ENCODE results near the gene FDX2.

Gene FDX2

DNA sequence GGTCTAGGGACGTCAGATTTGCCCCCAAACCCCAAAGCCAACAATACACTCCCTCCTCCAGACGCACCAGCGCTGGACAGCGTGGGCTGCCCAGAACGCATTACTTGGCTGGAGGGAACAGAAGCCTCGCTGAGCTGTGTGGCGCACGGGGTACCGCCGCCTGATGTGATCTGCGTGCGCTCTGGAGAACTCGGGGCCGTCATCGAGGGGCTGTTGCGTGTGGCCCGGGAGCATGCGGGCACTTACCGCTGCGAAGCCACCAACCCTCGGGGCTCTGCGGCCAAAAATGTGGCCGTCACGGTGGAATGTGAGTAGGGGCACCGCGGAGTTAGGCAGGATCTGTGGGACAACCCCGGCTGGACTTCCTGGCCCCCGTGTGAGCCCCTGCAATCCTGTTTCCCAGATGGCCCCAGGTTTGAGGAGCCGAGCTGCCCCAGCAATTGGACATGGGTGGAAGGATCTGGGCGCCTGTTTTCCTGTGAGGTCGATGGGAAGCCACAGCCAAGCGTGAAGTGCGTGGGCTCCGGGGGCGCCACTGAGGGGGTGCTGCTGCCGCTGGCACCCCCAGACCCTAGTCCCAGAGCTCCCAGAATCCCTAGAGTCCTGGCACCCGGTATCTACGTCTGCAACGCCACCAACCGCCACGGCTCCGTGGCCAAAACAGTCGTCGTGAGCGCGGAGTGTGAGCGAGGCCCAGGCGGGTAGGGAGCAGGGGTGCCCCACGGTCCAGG is 22.0 kb downstream of the FDX2 start:
- no peak overlapping the region for H3K4ac ChIP-seq (ENCODE audit: low read depth, low read length)
- H3K79me1 ChIP-seq (ENCODE audit: low read length) = no peaks in the 10 kb centered on the region
- H2BK5ac ChIP-seq (ENCODE audit: low read depth, low read length, poor library complexity) = no peak overlapping the region
- H2BK12ac ChIP-seq (ENCODE audit: low read length) = no peak overlapping the region
- no peak overlapping the region for H2BK120ac ChIP-seq (ENCODE audit: insufficient read depth, low read length, poor library complexity)
- DNase-seq = no peak
- H3K4me3 ChIP-seq (ENCODE audit: low read depth, low read length) = no peak overlapping the region
- no peaks in the 10 kb centered on the region for H3K36me3 ChIP-seq (ENCODE audit: control insufficient read depth in 1 of 2, insufficient read depth in 2 of 2, low read length in 2 of 2)
- H3K4me2 ChIP-seq (ENCODE audit: low read length) = no peak overlapping the region
- H3K9ac ChIP-seq (ENCODE audit: low read length) = no peak overlapping the region
- H4K8ac ChIP-seq (ENCODE audit: low read depth, low read length) = no peak overlapping the region
- no peak overlapping the region for H4K12ac ChIP-seq (ENCODE audit: low read depth, low read length)
- H3K27ac ChIP-seq (ENCODE audit: low read depth, low read length) = no peak overlapping the region
- WGBS (ENCODE audit: extremely low coverage, insufficient coverage, insufficient read length) = no CpG with 5 or more reads among the region's 49 CpGs
- peaks cover 80% of the 10 kb centered on the region for H3K27me3 ChIP-seq (ENCODE audit: insufficient read depth, low read length)
- H4K91ac ChIP-seq (ENCODE audit: low read depth, low read length) = no peak overlapping the region
- H3K4me1 ChIP-seq (ENCODE audit: control insufficient read depth in 1 of 2, insufficient read depth in 2 of 2, low read length in 2 of 2) = peaks cover 15 to 36% of the 10 kb centered on the region in 2 experiments
- no peak overlapping the region for H3K14ac ChIP-seq (ENCODE audit: low read length)
- H3K23ac ChIP-seq (ENCODE audit: low read length) = no peak overlapping the region
- H2AFZ ChIP-seq (ENCODE audit: insufficient read depth, low read length, poor library complexity) = no peak overlapping the region
- H3K79me2 ChIP-seq (ENCODE audit: control insufficient read depth, insufficient read depth, low read length, poor library complexity) = no peaks in the 10 kb centered on the region
- H3K9me3 ChIP-seq (ENCODE audit: insufficient read depth, low read depth, low read length) = peaks cover 46% of the 10 kb centered on the region
- no peak overlapping the region for H2AK5ac ChIP-seq (ENCODE audit: low read length)
- H3K18ac ChIP-seq (ENCODE audit: low read length) = no peak overlapping the region

DNA sequence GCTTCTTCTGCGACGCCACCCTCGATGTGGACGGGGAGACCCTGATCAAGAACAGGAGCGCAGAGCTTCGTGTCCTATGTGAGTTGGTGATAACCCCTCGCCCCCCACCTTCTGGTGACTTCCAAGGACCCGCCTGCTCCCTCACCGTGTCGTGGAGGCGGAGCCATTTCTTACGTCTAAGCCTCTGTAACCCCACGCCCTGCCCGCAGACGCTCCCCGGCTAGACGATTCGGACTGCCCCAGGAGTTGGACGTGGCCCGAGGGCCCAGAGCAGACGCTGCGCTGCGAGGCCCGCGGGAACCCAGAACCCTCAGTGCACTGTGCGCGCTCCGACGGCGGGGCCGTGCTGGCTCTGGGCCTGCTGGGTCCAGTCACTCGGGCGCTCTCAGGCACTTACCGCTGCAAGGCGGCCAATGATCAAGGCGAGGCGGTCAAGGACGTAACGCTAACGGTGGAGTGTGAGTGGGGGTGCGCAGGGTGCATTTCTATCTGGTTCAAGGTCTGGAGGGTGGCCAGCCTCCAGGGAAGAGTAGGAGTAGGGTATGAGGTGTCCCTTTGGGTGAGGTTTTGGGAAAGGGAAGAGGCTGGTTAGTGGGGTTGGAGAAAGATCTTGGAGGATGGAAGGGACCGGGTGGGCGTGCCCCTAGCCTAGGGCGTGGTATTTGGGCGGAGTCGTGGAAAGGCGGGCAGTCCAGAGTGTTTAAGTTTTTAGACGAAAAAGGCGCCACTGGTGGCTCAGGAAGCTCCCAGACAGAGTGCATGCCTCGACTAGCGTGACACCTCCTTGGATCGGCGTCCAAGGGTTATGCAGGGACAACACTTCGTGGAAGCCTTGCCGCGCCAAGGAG is 22.8 kb downstream of the FDX2 start:
- Histone ChIP-seq H4K8ac (ENCODE audit: low read depth, low read length) (no peak overlapping the region), H2BK5ac (ENCODE audit: low read depth, low read length, poor library complexity) (no peak overlapping the region), H3K27ac (ENCODE audit: low read depth, low read length) (no peak overlapping the region), H3K79me2 (ENCODE audit: control insufficient read depth, insufficient read depth, low read length, poor library complexity) (no peaks in the 10 kb centered on the region), H3K14ac (ENCODE audit: low read length) (no peak overlapping the region), H2AFZ (ENCODE audit: insufficient read depth, low read length, poor library complexity) (no peak overlapping the region), H3K27me3 (ENCODE audit: insufficient read depth, low read length) (peaks cover 87% of the 10 kb centered on the region), H2BK120ac (ENCODE audit: insufficient read depth, low read length, poor library complexity) (no peak overlapping the region), H2BK12ac (ENCODE audit: low read length) (no peak overlapping the region), H3K79me1 (ENCODE audit: low read length) (no peaks in the 10 kb centered on the region), H3K4me1 (ENCODE audit: control insufficient read depth in 1 of 2, insufficient read depth in 2 of 2, low read length in 2 of 2) (peaks cover 16 to 38% of the 10 kb centered on the region in 2 experiments), H3K4me2 (ENCODE audit: low read length) (peak overlapping the region; percentile 17), H3K9me3 (ENCODE audit: insufficient read depth, low read depth, low read length) (peaks cover 47% of the 10 kb centered on the region), H3K4me3 (ENCODE audit: low read depth, low read length) (peak overlapping the region; percentile 1), H2AK5ac (ENCODE audit: low read length) (no peak overlapping the region), H3K23ac (ENCODE audit: low read length) (no peak overlapping the region), H3K36me3 (ENCODE audit: control insufficient read depth in 1 of 2, insufficient read depth in 2 of 2, low read length in 2 of 2) (no peaks in the 10 kb centered on the region), H3K4ac (ENCODE audit: low read depth, low read length) (no peak overlapping the region), H4K12ac (ENCODE audit: low read depth, low read length) (no peak overlapping the region), H3K9ac (ENCODE audit: low read length) (no peak overlapping the region), H3K18ac (ENCODE audit: low read length) (no peak overlapping the region), H4K91ac (ENCODE audit: low read depth, low read length) (no peak overlapping the region)
- no CpG with 5 or more reads among the region's 56 CpGs for WGBS (ENCODE audit: extremely low coverage, insufficient coverage, insufficient read length)
- peak in 1 of 2 donors; percentile 24 for DNase-seq

DNA sequence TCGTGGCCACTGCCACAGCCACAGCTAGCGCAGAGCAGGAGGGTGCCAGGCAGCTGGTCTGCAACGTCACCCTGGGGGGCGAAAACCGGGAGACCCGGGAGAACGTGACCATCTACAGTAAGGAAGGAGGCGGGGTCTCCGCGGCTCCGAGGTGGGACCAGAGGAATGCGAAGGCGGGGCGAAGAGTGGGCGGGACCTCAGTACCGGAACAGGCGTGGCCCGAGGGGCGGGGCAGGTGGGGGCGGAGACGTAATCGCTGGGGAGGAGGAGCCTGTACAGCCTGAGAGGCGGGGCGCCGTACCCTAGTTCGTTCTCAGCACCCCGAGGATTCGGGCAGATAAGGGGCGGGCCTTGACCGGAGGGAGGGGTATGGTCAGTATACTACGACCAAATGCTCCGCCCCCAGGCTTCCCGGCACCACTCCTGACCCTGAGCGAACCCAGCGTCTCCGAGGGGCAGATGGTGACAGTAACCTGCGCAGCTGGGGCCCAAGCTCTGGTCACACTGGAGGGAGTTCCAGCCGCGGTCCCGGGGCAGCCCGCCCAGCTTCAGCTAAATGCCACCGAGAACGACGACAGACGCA is 23.5 kb downstream of the FDX2 start:
- no peak overlapping the region for H4K12ac ChIP-seq (ENCODE audit: low read depth, low read length)
- no peaks in the 10 kb centered on the region for H3K79me2 ChIP-seq (ENCODE audit: control insufficient read depth, insufficient read depth, low read length, poor library complexity)
- no peaks in the 10 kb centered on the region for H3K36me3 ChIP-seq (ENCODE audit: control insufficient read depth in 1 of 2, insufficient read depth in 2 of 2, low read length in 2 of 2)
- H2AFZ ChIP-seq (ENCODE audit: insufficient read depth, low read length, poor library complexity) = no peak overlapping the region
- no peak overlapping the region for H3K27ac ChIP-seq (ENCODE audit: low read depth, low read length)
- H2BK12ac ChIP-seq (ENCODE audit: low read length) = no peak overlapping the region
- H3K14ac ChIP-seq (ENCODE audit: low read length) = no peak overlapping the region
- no peak overlapping the region for H3K9ac ChIP-seq (ENCODE audit: low read length)
- no peak overlapping the region for H4K91ac ChIP-seq (ENCODE audit: low read depth, low read length)
- no peak overlapping the region for H2AK5ac ChIP-seq (ENCODE audit: low read length)
- H3K4me3 ChIP-seq (ENCODE audit: low read depth, low read length) = no peak overlapping the region
- H3K4me2 ChIP-seq (ENCODE audit: low read length) = peak overlapping the region; percentile 17
- peaks cover 94% of the 10 kb centered on the region for H3K27me3 ChIP-seq (ENCODE audit: insufficient read depth, low read length)
- peak in 1 of 2 donors; percentile 68 for DNase-seq
- H2BK120ac ChIP-seq (ENCODE audit: insufficient read depth, low read length, poor library complexity) = no peak overlapping the region
- no peak overlapping the region for H2BK5ac ChIP-seq (ENCODE audit: low read depth, low read length, poor library complexity)
- no CpG with 5 or more reads among the region's 45 CpGs for WGBS (ENCODE audit: extremely low coverage, insufficient coverage, insufficient read length)
- no peak overlapping the region for H4K8ac ChIP-seq (ENCODE audit: low read depth, low read length)
- peaks cover 16 to 38% of the 10 kb centered on the region in 2 experiments for H3K4me1 ChIP-seq (ENCODE audit: control insufficient read depth in 1 of 2, insufficient read depth in 2 of 2, low read length in 2 of 2)
- H3K4ac ChIP-seq (ENCODE audit: low read depth, low read length) = no peak overlapping the region
- no peak overlapping the region for H3K23ac ChIP-seq (ENCODE audit: low read length)
- peaks cover 54% of the 10 kb centered on the region for H3K9me3 ChIP-seq (ENCODE audit: insufficient read depth, low read depth, low read length)
- no peaks in the 10 kb centered on the region for H3K79me1 ChIP-seq (ENCODE audit: low read length)
- H3K18ac ChIP-seq (ENCODE audit: low read length) = no peak overlapping the region

DNA sequence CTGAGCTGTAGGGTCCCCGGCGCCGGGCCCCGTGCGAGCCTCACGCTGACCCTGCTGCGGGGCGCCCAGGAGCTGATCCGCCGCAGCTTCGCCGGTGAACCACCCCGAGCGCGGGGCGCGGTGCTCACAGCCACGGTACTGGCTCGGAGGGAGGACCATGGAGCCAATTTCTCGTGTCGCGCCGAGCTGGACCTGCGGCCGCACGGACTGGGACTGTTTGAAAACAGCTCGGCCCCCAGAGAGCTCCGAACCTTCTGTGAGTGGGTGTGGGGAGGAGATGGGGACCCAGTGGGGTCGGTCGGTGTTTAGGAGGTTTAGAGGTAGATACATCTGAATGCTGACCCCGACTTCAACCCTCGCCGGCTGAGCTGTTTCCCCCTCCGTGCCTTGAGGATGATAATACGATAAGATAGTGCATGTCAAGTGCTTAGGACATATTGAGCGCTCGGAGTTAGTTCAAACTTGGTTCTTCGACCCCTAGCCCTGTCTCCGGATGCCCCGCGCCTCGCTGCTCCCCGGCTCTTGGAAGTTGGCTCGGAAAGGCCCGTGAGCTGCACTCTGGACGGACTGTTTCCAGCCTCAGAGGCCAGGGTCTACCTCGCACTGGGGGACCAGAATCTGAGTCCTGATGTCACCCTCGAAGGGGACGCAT is 24.1 kb downstream of the FDX2 start:
- no peaks in the 10 kb centered on the region for H3K79me2 ChIP-seq (ENCODE audit: control insufficient read depth, insufficient read depth, low read length, poor library complexity)
- H3K27me3 ChIP-seq (ENCODE audit: insufficient read depth, low read length) = peaks cover 97% of the 10 kb centered on the region
- H2BK5ac ChIP-seq (ENCODE audit: low read depth, low read length, poor library complexity) = no peak overlapping the region
- H3K23ac ChIP-seq (ENCODE audit: low read length) = no peak overlapping the region
- H3K9ac ChIP-seq (ENCODE audit: low read length) = no peak overlapping the region
- H3K14ac ChIP-seq (ENCODE audit: low read length) = no peak overlapping the region
- H3K36me3 ChIP-seq (ENCODE audit: control insufficient read depth in 1 of 2, insufficient read depth in 2 of 2, low read length in 2 of 2) = no peaks in the 10 kb centered on the region
- peaks cover 55% of the 10 kb centered on the region for H3K9me3 ChIP-seq (ENCODE audit: insufficient read depth, low read depth, low read length)
- no peak overlapping the region for H4K8ac ChIP-seq (ENCODE audit: low read depth, low read length)
- H4K91ac ChIP-seq (ENCODE audit: low read depth, low read length) = no peak overlapping the region
- H2BK12ac ChIP-seq (ENCODE audit: low read length) = no peak overlapping the region
- H2AK5ac ChIP-seq (ENCODE audit: low read length) = no peak overlapping the region
- no peak overlapping the region for H3K27ac ChIP-seq (ENCODE audit: low read depth, low read length)
- peak overlapping the region; percentile 53 for H3K4me2 ChIP-seq (ENCODE audit: low read length)
- H3K79me1 ChIP-seq (ENCODE audit: low read length) = no peaks in the 10 kb centered on the region
- H4K12ac ChIP-seq (ENCODE audit: low read depth, low read length) = no peak overlapping the region
- H3K18ac ChIP-seq (ENCODE audit: low read length) = no peak overlapping the region
- H3K4me3 ChIP-seq (ENCODE audit: low read depth, low read length) = no peak overlapping the region
- no peak for DNase-seq
- H2BK120ac ChIP-seq (ENCODE audit: insufficient read depth, low read length, poor library complexity) = no peak overlapping the region
- H2AFZ ChIP-seq (ENCODE audit: insufficient read depth, low read length, poor library complexity) = no peak overlapping the region
- peaks cover 17 to 38% of the 10 kb centered on the region in 2 experiments for H3K4me1 ChIP-seq (ENCODE audit: control insufficient read depth in 1 of 2, insufficient read depth in 2 of 2, low read length in 2 of 2)
- no peak overlapping the region for H3K4ac ChIP-seq (ENCODE audit: low read depth, low read length)
- WGBS (ENCODE audit: extremely low coverage, insufficient coverage, insufficient read length) = no CpG with 5 or more reads among the region's 49 CpGs
